ENCODE data around the gene ACSL3.
"Not testable (repeated sequence)": the region's sequence is repeated elsewhere in the genome, so short reads cannot be mapped to it uniquely, and the experiment has no call there.

ACSL3 gene

DNA sequence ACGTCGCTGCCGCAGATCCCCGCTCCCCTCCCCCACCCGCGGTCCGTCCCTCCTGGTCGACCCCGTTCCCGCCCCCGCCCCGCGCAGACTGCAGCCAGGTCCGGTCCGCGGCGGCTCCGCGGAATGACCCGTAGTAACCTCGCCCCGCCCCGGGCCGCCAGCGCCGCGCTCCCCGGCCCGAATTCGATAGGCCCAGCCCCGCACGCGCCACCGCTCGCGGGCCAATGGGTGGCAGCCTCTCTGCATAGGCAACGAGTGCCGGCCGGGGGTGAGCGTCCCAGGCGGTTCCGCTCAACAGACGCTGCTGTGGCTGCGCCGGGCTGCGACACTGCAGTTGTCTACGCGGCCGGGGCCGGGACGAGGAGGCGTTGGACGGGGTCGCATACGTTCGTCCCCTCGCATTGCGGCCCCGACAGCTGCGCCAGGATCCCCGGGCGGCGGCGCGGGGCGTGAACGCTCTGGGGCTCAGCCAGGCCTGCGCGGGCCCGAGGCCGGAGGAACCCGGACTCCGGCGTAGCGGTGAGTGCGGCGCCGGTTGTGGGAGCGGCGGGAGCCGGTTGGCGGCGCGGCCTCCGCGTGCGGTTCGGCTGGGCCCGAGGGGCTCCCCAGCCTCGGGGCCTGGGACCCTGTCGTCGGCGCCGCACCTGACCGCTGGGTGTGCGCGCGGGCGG lies at the start of gene ACSL3:
Gene ACSL3 (plus strand): TSS at position 297 of the 671 bp plus-strand sequence. CDS start 47,737 bp downstream, outside the sequence.
- DNase-seq (ENCODE audit: low read depth, low spot score) = peak; percentile 98

DNA sequence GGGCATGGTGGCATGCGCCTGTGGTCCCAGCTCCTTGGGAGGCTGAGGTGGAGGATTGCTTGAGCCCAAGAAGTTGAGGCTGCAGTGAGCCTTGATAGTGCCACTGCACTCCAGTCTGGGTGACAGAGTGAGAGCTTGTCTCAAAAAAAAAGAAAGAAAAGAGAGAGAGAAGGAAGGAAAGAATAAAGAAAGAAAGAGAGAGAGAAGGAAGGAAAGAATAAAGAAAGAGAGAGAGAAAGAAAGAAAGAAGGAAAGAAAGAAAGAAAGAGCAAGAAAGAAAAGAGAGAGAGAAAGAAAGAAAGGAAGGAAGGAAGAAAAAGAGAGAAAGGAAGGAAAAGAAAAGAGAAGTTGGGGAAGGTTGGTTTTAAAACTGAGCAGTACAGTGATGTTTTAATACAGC lies 49.0 kb upstream of the ACSL3 start:
- DNase-seq (ENCODE audit: low read depth, low spot score) = no peak

DNA sequence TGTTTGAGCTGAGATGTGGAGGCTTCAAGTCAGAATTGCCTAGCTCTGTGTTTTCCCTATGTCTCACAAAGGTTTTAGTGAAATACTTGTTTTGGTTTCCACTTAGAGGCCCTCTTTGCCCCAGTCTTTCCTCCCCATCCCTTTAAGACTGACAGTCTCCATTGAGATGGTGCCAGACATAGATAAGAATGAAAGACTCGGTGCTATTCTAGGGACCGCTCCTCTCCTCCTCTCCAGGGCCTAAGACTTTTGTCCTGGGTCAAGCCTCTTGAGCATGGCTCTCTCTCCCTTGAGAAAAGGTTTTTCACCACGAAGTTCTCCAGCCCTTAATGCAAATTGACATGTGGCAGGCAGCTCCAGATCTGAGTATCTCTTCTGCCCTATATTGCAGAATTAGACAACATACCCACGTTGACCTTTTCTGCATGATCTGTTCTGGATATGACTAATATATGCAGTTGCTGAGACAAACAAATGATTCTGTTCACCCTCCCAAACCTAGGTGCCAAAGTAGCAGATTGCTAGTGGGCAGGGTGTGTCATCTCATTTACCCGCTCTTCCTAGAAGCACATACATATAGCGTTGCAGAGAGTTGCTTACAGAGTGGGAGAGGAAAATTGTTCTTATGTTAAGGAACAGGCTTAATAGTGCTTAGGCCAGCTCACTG lies 47.5 kb upstream of the ACSL3 start:
- DNase-seq (ENCODE audit: low read depth, low spot score) = no peak

DNA sequence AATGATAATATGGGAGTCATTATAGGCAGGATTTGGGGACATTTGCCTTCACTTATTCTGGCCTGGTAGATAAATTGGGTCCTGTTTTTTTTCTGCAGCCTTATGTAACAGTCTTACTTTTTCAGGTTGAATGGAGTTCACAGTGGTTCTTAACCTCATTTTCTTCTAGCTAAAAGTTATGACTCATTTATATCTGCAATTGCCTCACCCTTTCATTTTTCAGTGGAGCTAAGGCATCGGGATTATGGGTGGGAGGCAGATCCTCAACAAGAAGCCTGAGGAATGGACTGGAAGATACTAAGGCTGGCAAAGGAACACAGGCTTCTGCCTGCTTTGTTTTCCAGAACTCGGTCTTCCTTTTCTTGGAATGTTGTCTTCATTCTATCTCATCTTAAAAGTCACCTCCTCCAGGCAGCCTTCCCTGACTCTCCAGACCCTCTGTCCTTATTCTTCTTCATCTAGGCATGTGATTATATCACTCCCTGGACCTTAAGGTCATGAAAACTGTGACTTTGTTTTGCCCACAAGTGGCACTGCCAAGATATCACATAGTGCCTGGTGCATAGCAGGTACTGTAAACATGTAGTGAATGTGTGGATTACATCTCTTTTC lies 41.0 kb upstream of the ACSL3 start:
- peak; percentile 33 for DNase-seq (ENCODE audit: low read depth, low spot score)

DNA sequence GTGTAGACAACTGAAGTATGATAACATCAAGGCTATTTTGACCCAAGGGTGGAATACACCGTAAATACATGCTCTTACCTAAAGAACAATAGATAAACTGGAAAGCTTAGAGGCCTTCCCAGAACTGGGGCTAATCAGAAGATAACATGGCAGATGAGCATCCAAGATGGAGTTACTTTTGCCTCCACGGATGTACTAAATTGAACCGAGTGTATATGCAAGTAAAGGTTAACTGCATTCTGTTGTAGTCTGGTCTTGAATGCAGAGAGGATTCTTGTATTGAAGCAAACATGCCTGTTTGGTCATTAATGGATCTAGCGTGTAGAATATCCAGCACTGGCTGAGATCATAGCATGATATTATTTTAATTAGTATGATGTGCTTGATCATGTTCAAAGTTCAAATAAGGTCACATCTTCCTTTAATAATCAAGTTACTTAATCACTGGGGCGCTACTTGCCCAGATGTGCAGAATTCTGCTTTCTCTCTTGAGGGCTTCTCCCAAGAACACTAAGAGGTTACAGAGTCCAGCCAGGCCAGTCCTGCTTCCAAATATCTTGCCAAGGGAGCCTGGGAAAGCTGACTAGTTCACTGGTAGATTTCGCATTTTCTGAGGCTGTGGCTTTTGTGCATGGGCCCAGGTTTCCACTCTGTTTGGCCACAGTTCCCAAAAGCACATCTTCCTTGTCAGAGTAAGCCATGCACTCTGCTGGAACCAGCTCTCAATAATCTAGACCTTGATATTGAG lies 37.5 kb upstream of the ACSL3 start:
- DNase-seq (ENCODE audit: low read depth, low spot score) = no peak

DNA sequence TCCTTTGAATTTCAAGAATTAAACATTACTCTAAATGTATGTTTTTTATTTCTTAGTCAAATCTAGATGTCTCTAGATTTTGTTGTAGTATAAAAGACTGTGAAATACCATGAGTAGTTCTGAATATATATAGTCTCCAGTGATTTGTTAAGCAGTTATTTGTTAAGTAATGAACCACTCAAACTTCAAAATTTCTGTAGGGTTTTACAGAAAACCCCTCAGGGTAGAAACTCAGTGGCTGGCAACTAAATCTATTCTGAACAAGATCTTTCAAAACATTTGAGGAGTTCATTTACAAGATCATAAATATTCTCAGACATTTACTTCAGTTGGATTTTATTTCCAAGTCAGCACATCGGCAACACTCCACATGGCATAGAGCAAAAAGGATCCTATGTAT lies 35.8 kb upstream of the ACSL3 start:
- no peak for DNase-seq (ENCODE audit: low read depth, low spot score)

DNA sequence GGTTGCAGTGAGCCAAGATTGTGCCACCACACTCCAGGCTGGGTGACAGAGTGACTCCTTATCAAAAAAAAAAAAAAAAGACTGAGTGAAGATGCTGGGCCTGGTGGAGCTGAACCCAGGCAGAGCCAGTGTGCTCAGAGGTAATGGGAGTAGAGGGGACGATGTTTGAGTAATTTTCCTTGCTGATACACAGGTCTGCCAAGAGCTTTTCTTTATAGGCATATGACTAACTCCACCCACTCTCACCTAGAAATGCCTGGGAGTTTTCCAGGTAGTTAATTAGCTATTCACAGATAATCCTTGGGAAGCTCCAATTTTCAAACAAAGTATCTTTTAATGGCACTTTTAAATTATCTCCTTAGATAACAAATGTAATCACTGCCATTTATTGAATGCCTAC lies 33.4 kb upstream of the ACSL3 start:
- no peak for DNase-seq (ENCODE audit: low read depth, low spot score)

DNA sequence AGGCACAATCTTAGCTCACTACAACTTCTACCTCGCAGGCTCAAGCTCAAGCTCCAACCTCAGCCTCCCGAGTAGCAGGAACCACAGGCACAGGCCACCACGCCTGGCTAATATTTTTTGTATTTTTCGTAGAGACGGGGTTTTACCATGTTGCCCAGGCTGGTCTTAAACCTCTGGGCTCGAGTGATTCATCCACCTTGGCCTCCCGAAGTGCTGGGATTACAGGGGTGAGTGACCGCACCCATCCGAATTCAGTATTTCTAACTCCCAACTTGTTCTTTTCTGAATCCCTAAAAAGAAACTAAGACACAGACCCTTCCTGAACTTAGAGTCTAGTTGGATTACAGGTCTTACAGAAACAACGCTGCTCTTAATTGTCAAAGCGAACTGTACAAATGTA lies 32.3 kb upstream of the ACSL3 start:
- DNase-seq (ENCODE audit: low read depth, low spot score) = no peak

DNA sequence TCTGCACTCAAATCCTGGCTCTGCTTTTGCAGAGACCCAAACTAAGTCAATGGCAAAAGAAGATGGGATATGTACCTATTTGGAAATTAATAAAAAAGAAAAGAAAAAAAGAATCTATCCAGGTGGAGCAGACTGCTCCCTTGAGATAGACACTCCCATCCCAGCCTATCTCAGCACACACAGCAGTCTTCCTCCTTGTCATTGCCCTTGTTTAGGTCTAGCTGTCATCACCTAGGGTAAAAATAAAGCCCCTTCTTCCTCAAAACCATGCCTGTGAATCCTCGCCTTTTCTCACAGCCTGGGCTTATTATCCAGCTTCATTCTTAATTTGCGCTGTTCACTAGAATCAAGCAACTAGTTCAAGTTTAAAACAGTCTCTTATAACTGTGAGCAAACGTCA lies 30.7 kb upstream of the ACSL3 start:
- DNase-seq (ENCODE audit: low read depth, low spot score) = no peak

DNA sequence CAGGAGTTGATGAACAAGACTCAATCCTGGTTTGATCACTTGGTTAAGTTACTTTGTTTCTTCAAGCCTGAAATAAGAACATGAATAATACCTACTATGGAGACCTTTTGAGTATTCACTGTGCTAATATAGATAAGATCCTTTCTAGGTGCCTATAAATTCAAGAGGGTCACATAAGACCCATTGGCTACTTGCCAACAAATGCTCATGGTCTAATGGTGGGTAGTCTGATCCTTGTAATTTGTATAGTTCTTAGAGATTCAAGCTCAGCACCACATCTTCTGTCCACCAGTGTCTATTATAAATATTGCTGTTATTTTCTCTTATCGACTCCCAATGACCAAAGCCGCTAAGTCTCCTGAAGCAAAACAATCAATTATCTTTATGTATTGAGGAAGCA lies 27.4 kb upstream of the ACSL3 start:
- no peak for DNase-seq (ENCODE audit: low read depth, low spot score)

DNA sequence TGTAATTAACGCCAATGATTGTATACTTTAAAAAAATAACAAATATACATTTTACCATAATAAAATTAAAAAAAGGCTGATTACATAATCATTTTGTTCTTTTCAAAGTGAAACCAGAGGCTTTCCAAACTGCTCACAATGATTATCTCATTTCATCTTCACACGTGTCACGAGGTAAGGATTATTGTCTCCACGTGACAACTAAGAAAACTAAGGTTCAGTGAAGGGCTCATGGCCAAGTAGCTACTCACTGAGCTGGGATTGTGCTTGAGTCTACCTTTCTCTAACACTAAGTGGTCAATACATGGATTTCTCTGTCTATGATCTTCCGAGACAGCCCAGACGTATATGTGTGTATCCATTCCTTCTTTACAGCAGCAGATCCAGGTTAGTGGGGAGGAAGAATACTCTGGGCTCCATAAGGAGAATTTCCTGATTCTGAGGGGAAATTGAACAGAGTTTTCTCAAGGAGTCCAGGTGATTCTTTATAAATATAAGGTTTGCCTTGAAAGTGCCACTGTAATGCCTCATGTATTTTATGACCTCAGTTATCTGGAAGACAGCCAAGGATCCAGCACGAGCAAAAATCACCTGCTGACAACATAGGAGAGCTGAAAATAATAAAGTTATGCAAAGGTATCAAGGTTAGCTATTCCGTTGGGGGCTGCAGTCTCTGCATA lies 25.6 kb upstream of the ACSL3 start:
- DNase-seq (ENCODE audit: low read depth, low spot score) = peak; percentile 16

DNA sequence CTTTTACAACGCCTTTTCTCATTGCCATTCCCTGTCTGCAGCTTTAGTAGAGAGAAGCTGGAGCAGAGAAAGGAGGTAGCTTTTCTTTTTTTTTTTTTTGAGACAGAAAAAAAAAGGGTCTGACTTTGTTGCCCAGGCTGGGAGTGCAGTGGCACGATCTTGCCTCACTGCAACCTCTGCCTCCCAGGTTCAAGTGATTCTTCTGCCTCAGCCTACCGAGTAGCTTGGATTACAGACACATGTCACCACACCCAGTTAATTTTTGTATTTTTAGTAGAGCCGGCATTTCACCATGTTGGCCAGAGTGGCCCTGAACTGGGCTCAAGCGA lies 25.0 kb upstream of the ACSL3 start:
- DNase-seq (ENCODE audit: low read depth, low spot score) = no peak

DNA sequence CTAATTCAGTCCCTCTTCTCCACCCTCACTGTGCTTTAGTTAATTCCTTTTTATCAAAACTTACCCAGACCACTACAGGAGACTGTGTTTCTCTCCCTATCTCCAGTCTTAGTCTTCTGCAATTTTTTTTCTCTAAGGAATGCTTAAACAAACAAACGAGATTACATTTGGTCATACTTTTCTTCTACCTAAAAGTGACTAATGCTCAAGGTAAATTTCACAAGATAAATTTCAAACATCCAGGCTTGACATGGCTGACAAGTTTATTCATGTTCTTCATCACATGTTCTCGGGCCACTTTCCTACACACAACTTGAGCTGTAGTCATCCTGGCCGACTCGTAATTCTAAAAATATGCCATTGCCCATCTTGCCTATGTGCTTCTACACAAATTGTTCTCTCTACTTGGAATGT lies 23.2 kb upstream of the ACSL3 start:
- DNase-seq (ENCODE audit: low read depth, low spot score) = peak; percentile 40

DNA sequence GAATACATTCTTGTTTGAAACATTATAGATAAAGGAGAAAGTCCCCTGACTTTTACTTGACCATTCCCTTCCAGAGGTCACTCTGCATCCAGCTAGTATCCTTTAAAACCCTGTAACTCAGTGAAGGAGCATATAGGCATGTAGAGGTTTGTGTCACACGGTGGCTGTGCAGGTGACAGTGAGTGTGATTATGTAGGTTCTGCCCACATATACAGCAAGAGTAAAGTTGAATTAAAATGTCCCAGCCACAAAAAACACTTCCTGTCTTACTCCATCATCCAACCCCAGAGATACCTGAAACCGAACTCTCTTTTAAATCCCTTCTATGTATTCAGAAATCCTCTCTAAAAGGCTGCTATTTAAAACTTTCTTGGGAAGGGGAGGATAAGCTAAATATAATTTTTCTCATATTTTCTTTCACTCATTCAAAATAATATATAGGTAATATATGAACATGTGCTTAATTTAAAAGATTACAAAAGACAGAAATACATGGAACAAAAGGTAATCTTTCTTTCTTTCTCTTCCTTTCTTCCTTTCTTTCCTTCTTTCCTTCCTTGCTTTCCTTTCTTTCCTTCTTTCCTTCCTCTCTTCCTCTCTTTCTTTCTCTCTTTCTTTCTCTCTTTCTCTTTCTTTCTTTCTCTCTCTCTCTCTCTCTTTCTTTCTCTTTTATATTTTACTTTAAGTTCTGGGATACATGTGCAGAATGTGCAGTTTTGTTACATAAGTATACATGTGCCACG lies 20.6 kb upstream of the ACSL3 start:
- DNase-seq (ENCODE audit: low read depth, low spot score) = no peak

DNA sequence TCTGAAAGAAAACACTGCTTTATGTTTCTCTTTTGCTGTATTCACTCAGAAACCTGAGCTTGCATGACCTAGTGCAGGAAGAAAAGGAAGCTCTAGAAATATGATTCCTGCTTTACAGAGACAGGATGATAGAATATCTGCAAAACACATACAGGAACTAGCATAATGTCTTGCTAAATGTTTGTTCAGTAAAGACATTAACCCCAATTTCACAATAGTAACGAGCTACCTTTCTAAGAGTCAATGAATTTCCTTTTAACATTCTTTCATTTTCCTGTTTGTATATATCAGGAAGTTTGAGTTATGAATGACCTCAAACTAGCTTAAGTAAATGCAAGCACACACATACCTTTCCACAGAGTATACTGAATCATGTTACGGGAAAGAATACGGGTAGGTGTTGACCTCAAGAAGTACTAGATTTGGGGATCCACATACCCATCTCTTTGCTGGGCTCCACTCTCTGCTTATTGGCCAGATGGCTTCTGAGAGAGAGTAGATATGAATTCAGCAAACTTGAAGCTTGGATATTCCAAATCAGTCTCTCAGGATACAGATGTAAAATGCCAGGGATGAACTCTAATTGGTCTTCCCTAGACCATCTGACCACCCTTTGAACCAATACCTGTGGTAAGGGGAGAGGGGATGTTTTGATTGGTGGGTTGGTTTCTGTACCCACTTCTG lies 18.2 kb upstream of the ACSL3 start:
- no peak for DNase-seq (ENCODE audit: low read depth, low spot score)

DNA sequence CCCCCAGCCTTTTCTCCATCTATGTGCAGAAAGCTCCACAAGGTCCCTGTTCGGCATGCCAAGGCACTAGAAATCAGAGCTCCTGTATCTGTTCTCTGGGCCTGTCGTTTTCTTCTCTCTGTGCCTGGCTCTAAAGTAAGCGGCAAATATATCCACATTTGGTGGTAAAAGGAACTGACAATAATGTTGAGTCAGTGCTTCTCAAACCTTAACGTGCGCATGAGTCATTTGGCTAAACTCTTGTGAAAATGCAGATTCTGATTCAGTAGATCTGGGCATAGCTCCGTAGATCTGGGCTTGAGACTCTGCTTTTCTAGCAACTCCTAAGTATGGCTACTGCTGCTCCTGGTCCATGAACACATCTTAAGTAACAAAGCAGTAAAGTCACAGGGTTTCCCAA lies 16.5 kb upstream of the ACSL3 start:
- peak; percentile 81 for DNase-seq (ENCODE audit: low read depth, low spot score)

DNA sequence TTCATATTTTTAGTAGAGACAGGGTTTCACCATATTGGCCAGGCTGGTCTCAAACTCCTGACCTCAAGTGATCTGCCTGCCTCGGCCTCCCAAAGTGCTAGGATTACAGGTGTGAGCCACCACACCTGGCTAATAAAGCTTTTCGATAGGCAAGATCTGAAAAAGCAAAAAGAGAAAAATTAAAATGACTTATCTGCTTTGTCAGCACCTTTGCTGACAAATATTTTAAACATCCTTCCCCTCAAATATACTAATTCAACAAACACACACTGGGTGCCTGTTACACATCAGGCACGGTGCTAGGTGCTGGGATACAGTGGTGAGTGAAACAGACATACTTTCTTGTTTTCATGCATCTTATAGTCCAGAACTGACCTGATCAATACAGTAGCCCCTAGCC lies 15.5 kb upstream of the ACSL3 start:
- DNase-seq (ENCODE audit: low read depth, low spot score) = not testable (repeated sequence)

DNA sequence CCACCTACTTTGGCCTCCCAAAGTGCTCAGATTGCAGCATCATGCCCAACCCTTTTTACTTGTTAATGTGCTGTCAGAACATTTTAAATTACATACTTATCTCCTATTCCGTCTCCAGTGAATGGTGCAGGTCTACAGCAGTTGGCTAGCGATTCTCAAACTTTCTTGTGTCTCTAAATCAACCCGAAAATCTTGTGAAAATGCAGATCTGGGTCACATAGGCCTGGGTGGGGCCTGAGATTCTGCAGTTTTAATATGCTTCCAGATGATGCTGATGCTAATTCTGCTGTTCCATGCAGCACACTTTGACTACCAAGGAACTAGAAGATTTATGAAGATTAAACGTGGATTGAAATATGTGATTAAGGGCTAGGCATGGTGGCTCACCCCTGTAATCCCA lies 14.8 kb upstream of the ACSL3 start:
- no peak for DNase-seq (ENCODE audit: low read depth, low spot score)

DNA sequence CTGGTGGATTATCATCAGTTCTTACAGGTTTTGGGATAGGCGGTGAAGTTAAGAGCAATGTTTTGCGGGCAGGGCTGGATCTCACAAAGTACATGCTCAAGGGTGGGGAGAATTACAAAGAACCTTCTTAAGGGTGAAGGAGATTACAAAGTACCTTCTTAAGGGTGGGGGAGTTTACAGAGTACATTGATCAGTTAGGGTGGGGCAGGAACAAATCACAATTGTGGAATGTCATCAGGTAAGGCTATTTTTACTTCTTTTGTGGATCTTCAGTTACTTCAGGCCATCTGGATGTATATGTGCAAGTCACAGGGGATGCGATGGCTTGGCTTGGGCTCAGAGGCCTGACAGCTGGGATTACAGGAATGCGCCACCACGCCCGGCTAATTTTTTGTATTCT lies 12.8 kb upstream of the ACSL3 start:
- not testable (repeated sequence) for DNase-seq (ENCODE audit: low read depth, low spot score)

DNA sequence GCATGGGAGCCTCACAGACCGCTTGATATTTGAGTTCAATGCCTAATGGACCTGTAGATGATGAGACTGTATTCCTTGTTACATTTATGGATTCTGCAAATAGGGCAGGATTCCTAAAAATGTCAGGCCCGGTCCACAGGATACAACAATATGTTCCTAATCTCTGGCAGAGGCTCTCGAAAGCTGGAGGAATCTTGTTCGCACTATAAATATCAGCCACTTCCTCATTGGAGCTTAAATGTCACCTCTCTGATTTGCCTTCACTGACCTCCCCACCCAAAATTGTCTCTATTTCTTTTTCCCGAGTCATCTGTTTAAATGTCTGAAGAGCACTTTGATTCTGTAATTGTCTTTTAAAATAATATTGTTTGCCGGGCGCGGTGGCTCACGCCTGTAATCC lies 12.0 kb upstream of the ACSL3 start:
- no peak for DNase-seq (ENCODE audit: low read depth, low spot score)

Measured in astrocyte of the hippocampus (primary cell).